Measurements from ENCODE around the gene NRIP1.

DNA sequence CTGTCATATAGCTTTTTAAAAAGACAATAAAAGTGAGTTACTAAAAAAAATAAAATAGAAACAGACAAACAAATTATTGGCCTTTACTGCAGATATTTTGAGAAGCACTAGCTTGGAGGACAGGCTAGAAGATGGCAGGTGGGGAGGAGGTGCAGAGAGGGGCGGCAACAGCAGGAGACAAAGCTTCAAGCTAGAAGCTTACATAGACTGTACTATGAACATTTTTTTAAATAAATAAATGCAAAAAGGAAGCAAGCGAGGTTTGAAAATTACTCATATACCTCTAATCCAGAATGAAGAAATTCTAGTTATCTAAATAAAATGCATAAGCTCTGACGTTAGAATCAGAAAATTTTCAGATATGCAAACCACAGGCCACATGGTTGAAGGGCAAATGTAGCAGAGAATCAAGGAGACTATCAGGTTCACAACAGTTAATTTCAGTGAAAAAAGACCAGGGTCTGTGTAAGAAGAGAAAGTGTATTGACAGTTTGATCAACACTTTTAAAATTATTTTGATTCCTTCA lies 54.9 kb downstream of the NRIP1 start:
- TF ChIP-seq POLR2A (IDR thresholded peaks at IDR 0.05; ENCODE audit: borderline replicate concordance, extremely low read depth, insufficient read depth, insufficient read length) (no peak), MAX (IDR thresholded peaks at IDR 0.05) (no peak), POLR2AphosphoS5 (IDR thresholded peaks at IDR 0.05; ENCODE audit: low read depth, low read length) (no peak), CBX3 (IDR thresholded peaks at IDR 0.05; ENCODE audit: low read depth) (no peak), EZH2phosphoT487 (IDR thresholded peaks at IDR 0.05; ENCODE audit: borderline replicate concordance) (no peak), CEBPB (IDR thresholded peaks at IDR 0.05; ENCODE audit: low read depth) (no peak), SP1 (IDR thresholded peaks at IDR 0.05; ENCODE audit: low read depth) (no peak)
- TF ChIP-seq, protein P1, sequence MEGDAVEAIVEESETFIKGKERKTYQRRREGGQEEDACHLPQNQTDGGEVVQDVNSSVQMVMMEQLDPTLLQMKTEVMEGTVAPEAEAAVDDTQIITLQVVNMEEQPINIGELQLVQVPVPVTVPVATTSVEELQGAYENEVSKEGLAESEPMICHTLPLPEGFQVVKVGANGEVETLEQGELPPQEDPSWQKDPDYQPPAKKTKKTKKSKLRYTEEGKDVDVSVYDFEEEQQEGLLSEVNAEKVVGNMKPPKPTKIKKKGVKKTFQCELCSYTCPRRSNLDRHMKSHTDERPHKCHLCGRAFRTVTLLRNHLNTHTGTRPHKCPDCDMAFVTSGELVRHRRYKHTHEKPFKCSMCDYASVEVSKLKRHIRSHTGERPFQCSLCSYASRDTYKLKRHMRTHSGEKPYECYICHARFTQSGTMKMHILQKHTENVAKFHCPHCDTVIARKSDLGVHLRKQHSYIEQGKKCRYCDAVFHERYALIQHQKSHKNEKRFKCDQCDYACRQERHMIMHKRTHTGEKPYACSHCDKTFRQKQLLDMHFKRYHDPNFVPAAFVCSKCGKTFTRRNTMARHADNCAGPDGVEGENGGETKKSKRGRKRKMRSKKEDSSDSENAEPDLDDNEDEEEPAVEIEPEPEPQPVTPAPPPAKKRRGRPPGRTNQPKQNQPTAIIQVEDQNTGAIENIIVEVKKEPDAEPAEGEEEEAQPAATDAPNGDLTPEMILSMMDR (IDR thresholded peaks at IDR 0.05 in 2 of 3, conservative IDR thresholded peaks at IDR 0.05 in 1 of 3; ENCODE audit: borderline replicate concordance in 1 of 3, insufficient read depth in 1 of 3, low read depth in 2 of 3, low read length in 2 of 3), result no peak
- TF ChIP-seq, protein P2, sequence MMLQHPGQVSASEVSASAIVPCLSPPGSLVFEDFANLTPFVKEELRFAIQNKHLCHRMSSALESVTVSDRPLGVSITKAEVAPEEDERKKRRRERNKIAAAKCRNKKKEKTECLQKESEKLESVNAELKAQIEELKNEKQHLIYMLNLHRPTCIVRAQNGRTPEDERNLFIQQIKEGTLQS (IDR thresholded peaks at IDR 0.05), result no peak
- TF ChIP-seq, protein P3, sequence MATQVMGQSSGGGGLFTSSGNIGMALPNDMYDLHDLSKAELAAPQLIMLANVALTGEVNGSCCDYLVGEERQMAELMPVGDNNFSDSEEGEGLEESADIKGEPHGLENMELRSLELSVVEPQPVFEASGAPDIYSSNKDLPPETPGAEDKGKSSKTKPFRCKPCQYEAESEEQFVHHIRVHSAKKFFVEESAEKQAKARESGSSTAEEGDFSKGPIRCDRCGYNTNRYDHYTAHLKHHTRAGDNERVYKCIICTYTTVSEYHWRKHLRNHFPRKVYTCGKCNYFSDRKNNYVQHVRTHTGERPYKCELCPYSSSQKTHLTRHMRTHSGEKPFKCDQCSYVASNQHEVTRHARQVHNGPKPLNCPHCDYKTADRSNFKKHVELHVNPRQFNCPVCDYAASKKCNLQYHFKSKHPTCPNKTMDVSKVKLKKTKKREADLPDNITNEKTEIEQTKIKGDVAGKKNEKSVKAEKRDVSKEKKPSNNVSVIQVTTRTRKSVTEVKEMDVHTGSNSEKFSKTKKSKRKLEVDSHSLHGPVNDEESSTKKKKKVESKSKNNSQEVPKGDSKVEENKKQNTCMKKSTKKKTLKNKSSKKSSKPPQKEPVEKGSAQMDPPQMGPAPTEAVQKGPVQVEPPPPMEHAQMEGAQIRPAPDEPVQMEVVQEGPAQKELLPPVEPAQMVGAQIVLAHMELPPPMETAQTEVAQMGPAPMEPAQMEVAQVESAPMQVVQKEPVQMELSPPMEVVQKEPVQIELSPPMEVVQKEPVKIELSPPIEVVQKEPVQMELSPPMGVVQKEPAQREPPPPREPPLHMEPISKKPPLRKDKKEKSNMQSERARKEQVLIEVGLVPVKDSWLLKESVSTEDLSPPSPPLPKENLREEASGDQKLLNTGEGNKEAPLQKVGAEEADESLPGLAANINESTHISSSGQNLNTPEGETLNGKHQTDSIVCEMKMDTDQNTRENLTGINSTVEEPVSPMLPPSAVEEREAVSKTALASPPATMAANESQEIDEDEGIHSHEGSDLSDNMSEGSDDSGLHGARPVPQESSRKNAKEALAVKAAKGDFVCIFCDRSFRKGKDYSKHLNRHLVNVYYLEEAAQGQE (IDR thresholded peaks at IDR 0.05; ENCODE audit: low read depth), result no peak

Data from HCT116 (cell line).